ENCODE data around the gene WIPF2. TPM values are rescaled to one million over a fixed set of nuclear protein-coding genes. Genes with fewer than 3 reads are reported as not detected.

The WIPF2 gene
- total and polyA plus RNA-seq, 2 of the 8 experiments (the other 6 are each of a cell fraction or from before 2014, with no cell fraction given), result 6.9 to 25.3 TPM

DNA sequence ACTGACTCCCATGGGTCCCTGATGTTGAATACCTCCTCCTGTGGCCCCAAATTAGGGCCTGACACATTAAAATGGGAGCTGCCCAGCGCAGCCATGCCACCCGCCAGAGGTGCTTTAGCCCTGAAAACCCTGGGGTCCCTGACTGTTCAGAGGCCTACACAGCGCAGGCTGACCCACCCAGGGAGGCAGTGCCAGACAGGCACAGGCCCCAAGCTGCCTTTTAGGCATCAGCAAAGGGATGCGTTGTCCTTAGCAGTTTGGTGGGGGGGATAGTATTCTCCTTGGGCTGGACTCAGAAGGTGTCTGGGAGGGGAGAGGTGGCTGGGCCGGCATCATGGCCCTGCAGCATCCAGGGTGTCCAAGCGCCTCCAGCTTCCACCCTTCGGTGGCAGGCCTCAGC is 40.4 kb upstream of the WIPF2 start (continued):
- TF ChIP-seq RFX5 (IDR thresholded peaks at IDR 0.05; ENCODE audit: borderline replicate concordance, low read depth, low read length) (no peak), NRF1 (IDR thresholded peaks at IDR 0.05; ENCODE audit: low read depth, low read length) (no peak), TAF1 (IDR thresholded peaks at IDR 0.05; ENCODE audit: low read depth, low read length) (no peak)
